22Rv1 (cell line): ENCODE data around the gene FTSJ1.

Experiments
- ZFX ChIP-seq: fragments of 450-650 bp; IDR thresholded peaks from 2 replicates; pipeline ENCODE4 v1.6.1; 2017; ENCODE audit warnings: antibody characterized with exemption, borderline replicate concordance
- TF ChIP-seq, protein P1 (sequence below): fragments of 450-650 bp; IDR thresholded peaks from 2 replicates; pipeline ENCODE4 v1.5.1; 2017; ENCODE audit warnings: mild to moderate bottlenecking

DNA sequence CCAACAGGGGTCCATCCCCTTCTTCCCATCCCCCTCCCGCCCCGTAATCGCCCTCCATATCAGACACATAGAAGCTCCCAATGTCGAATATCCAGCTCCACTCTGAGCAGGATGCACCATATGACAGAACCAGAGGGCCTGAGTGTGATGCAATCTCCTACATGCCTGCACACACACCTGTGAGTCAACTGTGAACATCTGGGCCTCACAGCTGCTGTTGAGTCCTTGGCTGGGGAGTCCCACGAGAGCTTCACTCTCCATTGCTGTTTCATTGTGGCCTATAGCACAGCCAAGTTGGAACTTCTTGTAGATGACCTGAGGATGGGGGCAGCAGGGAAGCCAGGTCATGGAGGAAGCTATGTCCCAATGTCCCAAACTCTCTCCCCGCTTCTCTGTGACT lies 14.2 kb upstream of the FTSJ1 start:
- TF ChIP-seq, protein P1, sequence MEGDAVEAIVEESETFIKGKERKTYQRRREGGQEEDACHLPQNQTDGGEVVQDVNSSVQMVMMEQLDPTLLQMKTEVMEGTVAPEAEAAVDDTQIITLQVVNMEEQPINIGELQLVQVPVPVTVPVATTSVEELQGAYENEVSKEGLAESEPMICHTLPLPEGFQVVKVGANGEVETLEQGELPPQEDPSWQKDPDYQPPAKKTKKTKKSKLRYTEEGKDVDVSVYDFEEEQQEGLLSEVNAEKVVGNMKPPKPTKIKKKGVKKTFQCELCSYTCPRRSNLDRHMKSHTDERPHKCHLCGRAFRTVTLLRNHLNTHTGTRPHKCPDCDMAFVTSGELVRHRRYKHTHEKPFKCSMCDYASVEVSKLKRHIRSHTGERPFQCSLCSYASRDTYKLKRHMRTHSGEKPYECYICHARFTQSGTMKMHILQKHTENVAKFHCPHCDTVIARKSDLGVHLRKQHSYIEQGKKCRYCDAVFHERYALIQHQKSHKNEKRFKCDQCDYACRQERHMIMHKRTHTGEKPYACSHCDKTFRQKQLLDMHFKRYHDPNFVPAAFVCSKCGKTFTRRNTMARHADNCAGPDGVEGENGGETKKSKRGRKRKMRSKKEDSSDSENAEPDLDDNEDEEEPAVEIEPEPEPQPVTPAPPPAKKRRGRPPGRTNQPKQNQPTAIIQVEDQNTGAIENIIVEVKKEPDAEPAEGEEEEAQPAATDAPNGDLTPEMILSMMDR, result no peak
- TF ChIP-seq ZFX, result no peak
